Left lung (tissue), 10 donors: Measurements from ENCODE around the gene TXNDC11. TPM values are rescaled to one million over a fixed set of nuclear protein-coding genes. Genes with fewer than 3 reads are reported as not detected.

Source experiments
- ATAC-seq: fragments of 200-7000 bp; cut with Tn5 transposase; one replicate; pipeline ENCODE4 v1.9.1; 2020; ENCODE audit warnings: moderate library complexity
- DNase-seq, 4 donors: peaks; one replicate each; pipeline ENCODE4 v3.0.0-alpha.2; 2013 to 2020
- H3K27ac ChIP-seq, 2 donors: fragments of 200-600 bp; sonication (generic) in 1 of 2; one replicate each; pipeline versions ENCODE4 v1.5.0 to v1.8.0; 2020 to 2021
- H3K27me3 ChIP-seq, 2 donors: fragments of 200-600 bp; sonication (generic) in 1 of 2; one replicate each; pipeline versions ENCODE4 v1.5.0 to v1.8.0; 2020 to 2021
- H3K36me3 ChIP-seq, 2 donors: fragments of 200-600 bp; sonication (generic) in 1 of 2; one replicate each; pipeline versions ENCODE4 v1.5.0 to v1.8.0; 2020 to 2021
- H3K4me1 ChIP-seq, 2 donors: fragments of 200-600 bp; one replicate each; pipeline ENCODE4 v1.8.0; 2021
- H3K4me3 ChIP-seq, 2 donors: fragments of 200-600 bp; sonication (generic) in 1 of 2; one replicate each; pipeline versions ENCODE4 v1.5.0 to v1.8.0; 2020 to 2021; ENCODE audit warnings: mild to moderate bottlenecking in 1 of 2
- H3K9me3 ChIP-seq, 2 donors: fragments of 200-600 bp; sonication (generic) in 1 of 2; one replicate each; pipeline versions ENCODE4 v1.5.0 to v1.8.0; 2020 to 2021
- intact Hi-C, 2 donors: fragments of 100-400 bp; cut with DNase I; formaldehyde crosslinking; loops; one replicate each; pipeline versions ENCODE4 v1.11.2 to v1.14.2; 2022
- polyA plus RNA-seq, 6 donors: library from polyadenylated mRNA; unstranded; fragments of 120-200 nt; gene quantifications; one replicate each; pipeline ENCODE4 v1.2.1, GENCODE V29; 2013; ENCODE audit not compliant: insufficient read length in 6 of 6
- total RNA-seq, 2 donors: library from RNA; stranded (reverse); fragmentation: NEBNext Ultra II Directional; extraction: Animal tissue kit (Norgen Biotek cat#: 25700); gene quantifications; one replicate each; pipeline ENCODE4 v1.2.1, GENCODE V29; 2021
- TF ChIP-seq, protein P1 (sequence below), 2 donors: fragments of 200-600 bp; sonication (generic) in 1 of 2; IDR thresholded peaks; one replicate each; pipeline versions ENCODE4 v1.5.0 to v1.8.0; 2021; ENCODE audit warnings: antibody characterized with exemption in 2 of 2
- donor health status: DM: no; HTN: yes; CAD: no.
- donor health status: DM: no; HTN: no; CAD: no.

The TXNDC11 gene
- total and polyA plus RNA-seq, 8 donors, result 33.9 to 76.8 (median 38.2) TPM

DNA sequence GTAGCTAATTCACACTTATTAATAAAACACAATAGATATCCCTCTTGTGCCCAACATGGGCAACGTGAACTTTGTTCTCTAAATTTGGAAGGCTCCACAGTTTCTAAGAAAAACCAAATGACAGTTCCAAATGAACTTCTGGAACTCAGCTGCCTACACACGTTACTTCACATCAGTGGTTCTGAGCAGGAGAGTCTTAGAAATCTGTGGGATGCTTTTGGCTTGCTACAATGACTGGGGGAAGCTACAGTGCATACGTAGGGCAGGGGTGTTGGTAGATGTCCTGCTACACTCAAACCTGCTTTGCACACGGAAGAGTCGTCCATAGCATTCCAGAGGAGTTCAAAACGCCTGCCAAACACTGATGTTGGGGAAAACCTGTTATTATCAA, 8.0 kb downstream of the TXNDC11 start:
- TF ChIP-seq, protein P1, sequence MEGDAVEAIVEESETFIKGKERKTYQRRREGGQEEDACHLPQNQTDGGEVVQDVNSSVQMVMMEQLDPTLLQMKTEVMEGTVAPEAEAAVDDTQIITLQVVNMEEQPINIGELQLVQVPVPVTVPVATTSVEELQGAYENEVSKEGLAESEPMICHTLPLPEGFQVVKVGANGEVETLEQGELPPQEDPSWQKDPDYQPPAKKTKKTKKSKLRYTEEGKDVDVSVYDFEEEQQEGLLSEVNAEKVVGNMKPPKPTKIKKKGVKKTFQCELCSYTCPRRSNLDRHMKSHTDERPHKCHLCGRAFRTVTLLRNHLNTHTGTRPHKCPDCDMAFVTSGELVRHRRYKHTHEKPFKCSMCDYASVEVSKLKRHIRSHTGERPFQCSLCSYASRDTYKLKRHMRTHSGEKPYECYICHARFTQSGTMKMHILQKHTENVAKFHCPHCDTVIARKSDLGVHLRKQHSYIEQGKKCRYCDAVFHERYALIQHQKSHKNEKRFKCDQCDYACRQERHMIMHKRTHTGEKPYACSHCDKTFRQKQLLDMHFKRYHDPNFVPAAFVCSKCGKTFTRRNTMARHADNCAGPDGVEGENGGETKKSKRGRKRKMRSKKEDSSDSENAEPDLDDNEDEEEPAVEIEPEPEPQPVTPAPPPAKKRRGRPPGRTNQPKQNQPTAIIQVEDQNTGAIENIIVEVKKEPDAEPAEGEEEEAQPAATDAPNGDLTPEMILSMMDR (IDR thresholded peaks at IDR 0.05), result no peak
- Histone ChIP-seq H3K27ac (no peak overlapping the region), H3K36me3 (peaks cover 0 to 78% of the 10 kb centered on the region in 2 donors), H3K9me3 (no peaks in the 10 kb centered on the region), H3K4me1 (peaks cover 0 to 64% of the 10 kb centered on the region in 2 donors), H3K27me3 (no peaks in the 10 kb centered on the region), H3K4me3 (no peak overlapping the region)
- ATAC-seq (peak; percentile 24), DNase-seq (no peak)
- intact Hi-C loops, result no loop called here

DNA sequence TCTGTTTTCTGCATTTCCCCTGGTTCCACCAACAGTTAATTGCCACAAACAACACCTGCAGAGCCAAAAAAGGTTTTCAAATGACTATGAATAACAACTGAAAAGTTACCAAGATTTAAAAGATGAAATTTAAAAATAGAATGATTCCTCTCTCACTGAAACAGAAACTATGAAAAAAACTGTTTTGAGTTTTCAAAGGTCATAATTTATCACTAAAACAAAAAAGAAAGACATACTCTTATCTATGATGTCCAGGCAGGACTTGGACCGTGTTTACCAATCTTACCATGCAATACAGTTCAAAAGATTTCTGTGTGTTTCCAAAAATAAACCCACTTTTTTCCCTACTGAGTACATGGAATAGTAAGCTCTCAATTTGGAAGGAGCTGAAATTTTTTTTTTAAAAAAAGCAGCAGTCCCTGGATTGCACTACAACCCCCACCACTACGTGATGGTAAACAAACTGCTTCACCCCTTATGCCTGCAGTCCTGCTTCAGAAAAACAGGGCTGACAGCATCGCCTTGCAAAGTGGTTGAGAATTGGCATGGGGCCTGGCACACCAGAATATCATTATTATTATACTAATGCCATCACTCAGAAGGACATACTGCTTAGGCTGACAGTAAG, 8.5 kb downstream of the TXNDC11 start:
- intact Hi-C loops, result no loop called here
- H3K9me3 ChIP-seq, result no peaks in the 10 kb centered on the region
- ATAC-seq, result peak; percentile 70

DNA sequence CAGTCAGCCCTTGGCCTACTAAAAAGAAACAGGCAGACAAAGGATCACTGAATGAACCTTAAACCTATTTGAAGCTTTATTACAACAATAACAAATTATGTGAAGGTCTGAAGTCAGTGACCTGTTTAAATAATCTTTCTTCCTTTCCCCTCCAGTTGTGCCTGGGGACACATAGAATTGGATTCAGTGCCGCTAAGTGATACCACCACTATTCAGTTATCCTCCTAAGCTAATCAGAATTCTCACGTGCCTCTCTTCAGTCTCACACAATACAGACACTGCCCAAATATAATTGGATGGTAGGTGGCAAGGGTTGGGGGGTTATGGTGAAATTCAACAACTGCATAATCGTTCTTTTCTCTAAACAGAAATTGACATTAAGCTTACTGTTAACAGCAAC, 11.4 kb downstream of the TXNDC11 start:
- H3K27ac ChIP-seq, result peak overlapping the region in 1 of 2 donors; percentile 60
- no peak overlapping the region for H3K4me3 ChIP-seq
- TF ChIP-seq, protein P1 (IDR thresholded peaks at IDR 0.05), result no peak
- intact Hi-C loops, result no loop called here
- peaks cover 0 to 57% of the 10 kb centered on the region in 2 donors for H3K4me1 ChIP-seq
- no peak for DNase-seq
- H3K9me3 ChIP-seq, result no peaks in the 10 kb centered on the region
- no peaks in the 10 kb centered on the region for H3K27me3 ChIP-seq
- no peak for ATAC-seq
- peaks cover 0 to 90% of the 10 kb centered on the region in 2 donors for H3K36me3 ChIP-seq

More for the DNA sequence above, 8.5 kb downstream of the TXNDC11 start:
- H3K4me3 ChIP-seq, result no peak overlapping the region
- TF ChIP-seq, protein P1 (IDR thresholded peaks at IDR 0.05), result no peak
- peak in 2 of 4 donors; percentile 45 to 54 for DNase-seq
- H3K27ac ChIP-seq, result no peak overlapping the region
- no peaks in the 10 kb centered on the region for H3K27me3 ChIP-seq
- peaks cover 0 to 64% of the 10 kb centered on the region in 2 donors for H3K4me1 ChIP-seq
- peaks cover 0 to 83% of the 10 kb centered on the region in 2 donors for H3K36me3 ChIP-seq

DNA sequence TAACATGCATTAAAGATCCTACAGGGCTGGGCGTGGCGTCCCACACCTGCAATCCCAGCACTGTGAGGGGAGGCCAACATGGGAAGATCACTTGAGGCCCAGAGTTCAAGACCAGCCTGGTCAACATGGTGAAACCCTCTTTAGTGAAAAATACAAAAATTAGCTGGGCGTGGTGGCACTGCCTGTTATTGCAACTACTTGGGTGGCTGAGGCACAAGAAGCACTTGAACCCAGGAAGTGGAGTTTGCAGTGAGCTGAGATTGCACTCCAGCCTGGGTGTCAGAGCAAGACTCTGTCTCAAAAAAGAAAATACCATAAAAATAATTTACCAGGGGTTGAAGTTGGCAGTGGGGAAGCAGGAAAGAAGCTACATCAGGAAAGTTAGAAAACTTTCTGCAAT, 12.9 kb downstream of the TXNDC11 start:
- TF ChIP-seq, protein P1 (IDR thresholded peaks at IDR 0.05), result no peak
- no peaks in the 10 kb centered on the region for H3K9me3 ChIP-seq
- ATAC-seq, result peak; percentile 39
- peaks cover 0 to 89% of the 10 kb centered on the region in 2 donors for H3K36me3 ChIP-seq
- DNase-seq, result peak in 1 of 4 donors; percentile 53
- peaks cover 0 to 47% of the 10 kb centered on the region in 2 donors for H3K4me1 ChIP-seq
- no peak overlapping the region for H3K4me3 ChIP-seq
- no peaks in the 10 kb centered on the region for H3K27me3 ChIP-seq
- H3K27ac ChIP-seq, result peak overlapping the region; percentile 15 to 60
- intact Hi-C loops, result no loop called here

DNA sequence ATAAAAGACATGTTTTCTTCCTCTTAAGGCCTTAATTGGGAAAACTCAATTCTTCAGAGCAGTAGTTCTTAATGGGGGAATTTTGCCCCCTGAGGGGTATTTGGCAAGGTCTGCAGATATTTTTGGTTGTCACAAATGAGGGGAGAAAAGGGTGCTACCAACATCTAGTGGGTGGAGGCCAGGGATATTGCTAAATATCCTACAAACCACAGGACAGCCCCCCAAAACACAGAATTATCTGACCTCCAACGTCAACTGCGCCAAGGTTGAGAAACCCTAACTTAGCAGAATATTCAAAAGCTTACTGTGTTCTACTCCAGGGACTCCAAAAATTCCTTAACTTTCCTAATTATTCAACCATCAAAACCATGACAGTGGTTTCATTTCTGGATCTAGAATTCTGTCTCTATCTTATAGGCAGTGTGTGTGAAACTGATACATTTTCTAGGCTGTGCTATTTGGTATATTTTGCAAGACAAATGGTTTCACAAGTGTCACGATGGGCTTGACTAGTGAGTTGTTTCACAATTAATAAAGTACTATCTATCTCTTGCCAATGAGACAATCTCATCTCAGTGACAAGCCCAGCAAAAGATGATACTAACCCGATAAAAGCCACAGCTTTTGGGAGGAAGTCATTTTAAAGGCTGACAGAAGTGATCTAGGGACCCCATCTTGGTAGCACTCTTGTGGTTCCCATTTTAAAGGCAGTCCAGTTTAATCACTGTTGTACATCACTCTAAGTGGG, 14.7 kb downstream of the TXNDC11 start:
- DNase-seq (no peak), ATAC-seq (no peak)
- Histone ChIP-seq H3K36me3 (peaks cover 0 to 87% of the 10 kb centered on the region in 2 donors), H3K27ac (peak overlapping the region in 1 of 2 donors; percentile 38), H3K9me3 (no peaks in the 10 kb centered on the region), H3K4me3 (no peak overlapping the region), H3K4me1 (peaks cover 10 to 48% of the 10 kb centered on the region in 2 donors), H3K27me3 (no peaks in the 10 kb centered on the region)
- intact Hi-C loops, result no loop called here
- TF ChIP-seq, protein P1 (IDR thresholded peaks at IDR 0.05), result no peak
